ENCODE measurements around the gene GOLGA8K. TPM values are rescaled to one million over a fixed set of nuclear protein-coding genes. Genes with fewer than 3 reads are reported as not detected.
"Not testable (repeated sequence)": the region's sequence is repeated elsewhere in the genome, so short reads cannot be mapped to it uniquely, and the experiment has no call there.

Gene GOLGA8K
- total RNA-seq, 2 donors from 2014 or later: not detected

- DNase-seq (ENCODE audit: low spot score); H3K4me1 ChIP-seq; H3K4me3 ChIP-seq: not testable (repeated sequence)
Measured at GRCh38 chr15:32373707-32374106, 29.4 kb downstream of the GOLGA8K start.

GRCh38 chr15:32372075-32372474 lies 31.0 kb downstream of the GOLGA8K start:
- not testable (repeated sequence) for H3K36me3 ChIP-seq; DNase-seq (ENCODE audit: low spot score); H3K4me1 ChIP-seq; H3K27me3 ChIP-seq; H3K9me3 ChIP-seq; H3K4me3 ChIP-seq; H3K27ac ChIP-seq

More at GRCh38 chr15:32373707-32374106, 29.4 kb downstream of the GOLGA8K start:
- not testable (repeated sequence) for H3K9me3 ChIP-seq, H3K36me3 ChIP-seq, H3K27me3 ChIP-seq, H3K27ac ChIP-seq

GRCh38 chr15:32370526-32370925 lies 32.6 kb downstream of the GOLGA8K start:
- not testable (repeated sequence) for H3K36me3 ChIP-seq; DNase-seq (ENCODE audit: low spot score); H3K9me3 ChIP-seq; H3K27me3 ChIP-seq; H3K4me1 ChIP-seq; H3K27ac ChIP-seq; H3K4me3 ChIP-seq

- not testable (repeated sequence) for DNase-seq (ENCODE audit: low spot score); H3K4me1 ChIP-seq; H3K27me3 ChIP-seq; H3K27ac ChIP-seq; H3K9me3 ChIP-seq; H3K4me3 ChIP-seq; H3K36me3 ChIP-seq
Measured at GRCh38 chr15:32370064-32370463, 33.0 kb downstream of the GOLGA8K start.

GRCh38 chr15:32366492-32366891 lies 36.6 kb downstream of the GOLGA8K start:
- not testable (repeated sequence) for DNase-seq (ENCODE audit: low spot score); H3K4me3 ChIP-seq; H3K27ac ChIP-seq; H3K27me3 ChIP-seq; H3K4me1 ChIP-seq; H3K36me3 ChIP-seq; H3K9me3 ChIP-seq

- DNase-seq (ENCODE audit: low spot score); H3K27me3 ChIP-seq; H3K4me3 ChIP-seq; H3K9me3 ChIP-seq; H3K4me1 ChIP-seq; H3K36me3 ChIP-seq; H3K27ac ChIP-seq: not testable (repeated sequence)
Measured at GRCh38 chr15:32365955-32366354, 37.1 kb downstream of the GOLGA8K start.

- DNase-seq (ENCODE audit: low spot score); H3K27me3 ChIP-seq; H3K27ac ChIP-seq; H3K4me1 ChIP-seq; H3K4me3 ChIP-seq; H3K9me3 ChIP-seq; H3K36me3 ChIP-seq: not testable (repeated sequence)
Measured at GRCh38 chr15:32364944-32365343, 38.1 kb downstream of the GOLGA8K start.

GRCh38 chr15:32363449-32363848 lies 39.6 kb downstream of the GOLGA8K start:
- H3K4me1 ChIP-seq; H3K36me3 ChIP-seq; H3K4me3 ChIP-seq; H3K27me3 ChIP-seq; H3K9me3 ChIP-seq; DNase-seq (ENCODE audit: low spot score); H3K27ac ChIP-seq: not testable (repeated sequence)

GRCh38 chr15:32361662-32362061 lies 41.4 kb downstream of the GOLGA8K start:
- not testable (repeated sequence) for H3K27me3 ChIP-seq; H3K27ac ChIP-seq; DNase-seq (ENCODE audit: low spot score); H3K36me3 ChIP-seq; H3K4me3 ChIP-seq; H3K9me3 ChIP-seq; H3K4me1 ChIP-seq

GRCh38 chr15:32358462-32358861 lies 44.6 kb downstream of the GOLGA8K start:
- not testable (repeated sequence) for H3K27me3 ChIP-seq; H3K4me3 ChIP-seq; H3K4me1 ChIP-seq; H3K9me3 ChIP-seq; H3K36me3 ChIP-seq; H3K27ac ChIP-seq; DNase-seq (ENCODE audit: low spot score)

- H3K9me3 ChIP-seq; H3K27ac ChIP-seq; DNase-seq (ENCODE audit: low spot score); H3K27me3 ChIP-seq; H3K36me3 ChIP-seq; H3K4me1 ChIP-seq; H3K4me3 ChIP-seq: not testable (repeated sequence)
Measured at GRCh38 chr15:32356909-32357308, 46.2 kb downstream of the GOLGA8K start.

- not testable (repeated sequence) for H3K36me3 ChIP-seq
Measured at GRCh38 chr15:32352748-32353147, 50.3 kb downstream of the GOLGA8K start.

GRCh38 chr15:32350563-32351220 lies 52.4 kb downstream of the GOLGA8K start:
- not testable (repeated sequence) for H3K27me3 ChIP-seq

More at GRCh38 chr15:32352748-32353147, 50.3 kb downstream of the GOLGA8K start:
- not testable (repeated sequence) for H3K27ac ChIP-seq; H3K9me3 ChIP-seq; DNase-seq (ENCODE audit: low spot score); H3K27me3 ChIP-seq; H3K4me3 ChIP-seq; H3K4me1 ChIP-seq

GRCh38 chr15:32347037-32347436 lies 56.1 kb downstream of the GOLGA8K start:
- H3K27me3 ChIP-seq; DNase-seq (ENCODE audit: low spot score); H3K4me1 ChIP-seq; H3K27ac ChIP-seq; H3K4me3 ChIP-seq; H3K36me3 ChIP-seq; H3K9me3 ChIP-seq: not testable (repeated sequence)

More at GRCh38 chr15:32350563-32351220, 52.4 kb downstream of the GOLGA8K start:
- not testable (repeated sequence) for H3K4me3 ChIP-seq; H3K4me1 ChIP-seq; H3K36me3 ChIP-seq; H3K9me3 ChIP-seq; H3K27ac ChIP-seq; DNase-seq (ENCODE audit: low spot score)

- H3K27ac ChIP-seq; H3K4me3 ChIP-seq; DNase-seq (ENCODE audit: low spot score); H3K36me3 ChIP-seq; H3K4me1 ChIP-seq; H3K9me3 ChIP-seq; H3K27me3 ChIP-seq: not testable (repeated sequence)
Measured at GRCh38 chr15:32345978-32346547, 57.0 kb downstream of the GOLGA8K start.
